GM06990 (cell line): ENCODE measurements around the gene ASPHD2.

ENCODE experiments used
- DNase-seq: peaks from one replicate; pipeline ENCODE4 v3.0.0-alpha.2; 2011; ENCODE audit not compliant: insufficient read length; ENCODE audit errors: extremely low read depth
- H3K27me3 ChIP-seq: replicated peaks from 2 replicates; pipeline ENCODE4 v1.6.0; 2011; ENCODE audit warnings: low read length; ENCODE audit not compliant: control insufficient read depth, insufficient read depth
- H3K36me3 ChIP-seq: 2 replicates; pipeline ENCODE4 v1.5.1; 2011; ENCODE audit warnings: low read length; ENCODE audit not compliant: control insufficient read depth, insufficient read depth
- H3K4me3 ChIP-seq: replicated peaks from 2 replicates; pipeline ENCODE4 v1.5.1; 2011; ENCODE audit warnings: low read depth, mild to moderate bottlenecking, control low read depth, low read length
- CTCF ChIP-seq: IDR thresholded peaks from 2 replicates; pipeline ENCODE4 v1.5.1; 2011; ENCODE audit warnings: low read length, control low read depth, mild to moderate bottlenecking, inconsistent platforms; ENCODE audit not compliant: insufficient read depth, poor library complexity, severe bottlenecking

Gene ASPHD2

DNA sequence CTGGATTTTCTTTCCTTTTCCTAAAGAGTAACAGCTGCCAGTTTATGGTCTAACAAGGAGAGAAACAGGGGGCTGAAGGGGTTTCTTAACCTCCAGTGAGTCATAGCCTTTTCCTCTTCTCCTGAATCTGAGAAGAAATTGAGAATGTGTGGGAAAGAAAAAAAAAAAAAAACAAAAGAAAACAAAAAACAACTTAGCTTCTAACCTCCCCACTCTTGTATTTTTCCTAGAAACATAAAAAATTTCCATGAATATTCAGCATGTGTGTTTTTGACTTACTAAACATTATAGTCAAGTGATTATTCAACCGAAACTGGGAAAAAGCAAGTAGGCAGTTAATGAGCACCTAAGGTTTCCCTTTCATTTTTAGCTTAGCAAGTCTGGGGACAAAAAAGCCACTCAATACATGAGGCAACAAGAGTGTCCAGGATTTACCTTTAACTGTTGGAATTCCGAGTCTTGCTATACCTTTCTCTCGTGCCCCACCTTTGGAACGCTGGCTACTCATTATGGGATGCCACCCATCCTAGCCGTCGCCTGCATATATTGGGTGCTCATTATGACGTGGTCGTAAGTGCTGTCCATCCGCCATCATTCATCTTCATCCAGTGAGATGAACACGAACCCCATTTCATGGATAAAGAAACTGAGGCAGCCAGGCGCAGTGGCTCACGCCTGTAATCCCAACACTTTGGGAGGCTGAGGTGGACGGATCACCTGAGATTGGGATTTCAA is 2.4 kb downstream of the ASPHD2 start:
- peaks cover 12% of the 10 kb centered on the region for H3K36me3 ChIP-seq
- no peak for DNase-seq
- TF ChIP-seq CTCF: no peak
- H3K4me3 ChIP-seq: peak overlapping the region; percentile 84
- H3K27me3 ChIP-seq: no peaks in the 10 kb centered on the region

DNA sequence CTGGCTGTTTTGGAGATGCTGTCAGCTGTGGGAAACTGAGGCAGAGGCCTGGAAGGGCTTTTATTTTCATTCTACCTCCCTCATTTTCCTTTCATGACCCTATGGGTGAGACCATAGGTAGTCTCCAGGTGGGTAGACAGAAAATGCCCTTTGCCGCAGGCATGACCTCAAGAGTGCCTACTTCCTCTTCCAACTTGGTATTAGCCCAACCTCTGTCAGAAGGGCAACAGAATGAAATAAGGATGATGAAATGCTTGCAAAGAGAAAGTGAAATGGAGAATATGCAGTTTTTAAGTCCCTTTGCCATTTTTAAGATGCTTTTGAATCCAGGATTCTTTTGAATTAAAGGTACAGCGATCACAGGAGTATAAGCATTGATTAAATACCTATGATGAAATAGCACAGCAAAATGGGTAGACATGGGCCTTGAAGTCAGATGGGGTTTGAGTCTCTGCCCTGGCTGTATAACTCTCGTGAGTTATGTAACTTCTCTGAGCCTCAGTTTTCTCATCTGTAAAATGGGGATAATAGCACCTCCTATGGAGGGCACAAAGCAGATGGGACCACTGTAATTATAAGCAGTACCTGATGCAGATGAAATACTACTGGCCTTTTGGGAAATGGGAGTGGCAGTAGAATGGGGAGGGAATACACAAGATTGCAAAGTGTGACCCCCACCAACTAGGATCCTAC is 3.7 kb downstream of the ASPHD2 start:
- no peaks in the 10 kb centered on the region for H3K27me3 ChIP-seq
- H3K36me3 ChIP-seq: peaks cover 16% of the 10 kb centered on the region
- no peak for TF ChIP-seq CTCF
- DNase-seq: peak; percentile 41
- no peak overlapping the region for H3K4me3 ChIP-seq

GRCh38 chr22:26433805-26434204 is 4.7 kb downstream of the ASPHD2 start:
- peaks cover 16% of the 10 kb centered on the region for H3K36me3 ChIP-seq
- no peak for TF ChIP-seq CTCF
- H3K4me3 ChIP-seq: no peak overlapping the region
- no peaks in the 10 kb centered on the region for H3K27me3 ChIP-seq
- no peak for DNase-seq

DNA sequence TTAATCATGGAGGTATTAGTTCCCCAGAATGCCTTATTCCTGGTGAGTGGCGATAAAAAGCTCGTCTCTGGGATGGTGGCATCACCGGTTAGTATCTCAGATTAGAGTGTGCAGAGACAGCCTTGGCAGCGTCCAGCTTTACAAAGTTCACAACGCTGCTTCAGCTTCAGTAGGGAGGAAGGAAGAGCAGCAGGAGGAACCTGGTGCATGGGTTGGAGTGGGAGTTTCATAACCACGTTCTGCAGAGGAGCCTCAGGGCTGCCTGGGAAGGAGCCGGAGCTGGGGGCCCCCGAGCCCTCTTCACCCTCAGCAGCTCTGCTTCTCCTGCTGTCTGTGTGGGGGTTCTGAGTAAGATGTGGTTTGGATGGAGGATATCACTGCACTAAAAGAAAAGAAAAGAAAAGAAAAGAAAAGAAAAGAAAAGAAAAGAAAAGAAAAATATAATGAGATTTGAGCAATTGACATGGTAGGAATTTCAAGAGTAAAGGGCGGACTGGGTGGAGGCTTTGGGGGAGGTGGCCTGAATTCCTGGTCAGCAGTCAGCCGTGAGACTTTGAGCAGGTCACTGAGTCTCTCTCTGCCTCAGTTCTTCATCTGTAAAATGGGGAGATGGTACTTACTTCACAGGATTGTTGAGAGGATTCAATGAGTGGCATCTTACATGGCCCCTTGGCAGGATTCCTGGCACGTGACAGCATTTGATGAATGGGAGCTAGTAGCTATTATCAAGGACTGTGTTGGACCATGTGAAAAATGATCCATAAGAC is 6.5 kb downstream of the ASPHD2 start:
- H3K4me3 ChIP-seq: no peak overlapping the region
- TF ChIP-seq CTCF: no peak
- DNase-seq: no peak
- H3K36me3 ChIP-seq: peaks cover 16% of the 10 kb centered on the region
- H3K27me3 ChIP-seq: no peaks in the 10 kb centered on the region

DNA sequence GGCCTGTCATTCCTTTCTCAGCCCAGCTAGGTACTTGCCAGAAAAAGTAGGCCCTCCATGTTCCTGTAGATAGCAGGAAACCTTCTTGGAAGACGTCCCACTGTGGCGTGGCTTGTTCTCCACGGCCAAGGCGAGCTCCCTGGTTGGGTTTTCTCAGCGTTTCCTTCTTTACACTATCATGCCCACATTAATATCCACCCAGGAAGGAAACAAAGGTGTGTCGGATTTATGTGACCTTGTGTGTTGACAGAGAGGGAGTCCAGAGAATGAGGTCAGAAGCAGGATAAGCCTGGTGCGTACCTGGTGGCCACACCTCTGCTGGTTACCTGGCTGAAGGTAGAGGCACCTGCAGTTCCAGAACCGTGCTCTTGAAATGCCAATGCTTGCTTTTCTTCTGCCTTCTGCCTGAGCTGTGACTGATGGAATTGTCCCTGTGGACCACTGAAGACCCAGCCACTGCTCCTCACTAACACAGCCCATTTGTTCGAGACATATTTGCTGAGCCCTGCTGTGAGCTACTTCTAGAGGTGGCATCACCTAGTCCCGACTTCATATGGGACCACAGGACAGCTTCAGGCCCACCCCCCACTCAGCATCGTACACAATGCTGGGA is 7.9 kb downstream of the ASPHD2 start:
- Histone ChIP-seq H3K27me3 (no peaks in the 10 kb centered on the region), H3K4me3 (no peak overlapping the region), H3K36me3 (peaks cover 16% of the 10 kb centered on the region)
- TF ChIP-seq CTCF: no peak
- DNase-seq: no peak
